GM20000 (cell line): ENCODE measurements around the gene DSEL.

Experiments
- DNase-seq: peaks from one replicate; pipeline ENCODE4 v3.0.0; 2012; ENCODE audit warnings: low spot score
- CTCF ChIP-seq: IDR thresholded peaks from 2 replicates; pipeline ENCODE4 v1.5.1; 2012; ENCODE audit warnings: mild to moderate bottlenecking, control low read depth; ENCODE audit errors: extremely low read depth, missing control alignments

Gene DSEL

GRCh38 chr18:67463829-67464228 lies 52.7 kb downstream of the DSEL start:
- no peak for DNase-seq

GRCh38 chr18:67456711-67457110 lies 59.8 kb downstream of the DSEL start:
- no peak for TF ChIP-seq CTCF
- DNase-seq: no peak

More at GRCh38 chr18:67463829-67464228, 52.7 kb downstream of the DSEL start:
- TF ChIP-seq CTCF: no peak
